HG03039 (cell line): Measurements from ENCODE around the gene FNBP1.

Source experiments
- ATAC-seq: cut with Tn5 transposase; IDR thresholded peaks from one replicate; pipeline ENCODE4 v1.9.1; 2021; ENCODE audit warnings: mild to moderate bottlenecking, moderate library complexity; ENCODE audit not compliant: unreplicated experiment

Gene FNBP1

GRCh38 chr9:129863059-129863690 lies 179.8 kb downstream of the FNBP1 start:
- no peak for ATAC-seq

- ATAC-seq, result no peak
Observed at GRCh38 chr9:129861447-129861827, 181.6 kb downstream of the FNBP1 start.

- ATAC-seq, result no peak
Observed at GRCh38 chr9:129860653-129861446, 182.1 kb downstream of the FNBP1 start.

GRCh38 chr9:129858167-129858962 lies 184.6 kb downstream of the FNBP1 start:
- no peak for ATAC-seq

GRCh38 chr9:129857207-129857606 lies 185.8 kb downstream of the FNBP1 start:
- no peak for ATAC-seq

GRCh38 chr9:129854588-129855110 lies 188.3 kb downstream of the FNBP1 start:
- no peak for ATAC-seq

GRCh38 chr9:129853614-129854013 lies 189.4 kb downstream of the FNBP1 start:
- ATAC-seq, result no peak

GRCh38 chr9:129852579-129852978 lies 190.4 kb downstream of the FNBP1 start:
- no peak for ATAC-seq

- ATAC-seq, result no peak
Observed at GRCh38 chr9:129851821-129852220, 191.2 kb downstream of the FNBP1 start.

GRCh38 chr9:129850821-129851550 lies 192.0 kb downstream of the FNBP1 start:
- ATAC-seq, result no peak

- ATAC-seq, result no peak
Observed at GRCh38 chr9:129849901-129850300, 193.1 kb downstream of the FNBP1 start.

- no peak for ATAC-seq
Observed at GRCh38 chr9:129848712-129849441, 194.1 kb downstream of the FNBP1 start.

GRCh38 chr9:129845373-129845772 lies 197.6 kb downstream of the FNBP1 start:
- no peak for ATAC-seq

- ATAC-seq, result no peak
Observed at GRCh38 chr9:129841071-129841470, 201.9 kb downstream of the FNBP1 start.

GRCh38 chr9:129840034-129840433 lies 203.0 kb downstream of the FNBP1 start:
- no peak for ATAC-seq

GRCh38 chr9:129839324-129840023 lies 203.5 kb downstream of the FNBP1 start:
- ATAC-seq, result no peak

- no peak for ATAC-seq
Observed at GRCh38 chr9:129838707-129839259, 204.2 kb downstream of the FNBP1 start.
